OCI-LY7 (cell line): ENCODE results near the gene DENND10. TPM values are rescaled to one million over a fixed set of nuclear protein-coding genes. Genes with fewer than 3 reads are reported as not detected.

ENCODE experiments used
- BruUV-seq: library from RNA; stranded (reverse); fragments of 400-500 nt; replicated peaks from 2 replicates; lab custom pipeline; 2021; lab: Mats Ljungman, UMichigan
- CTCF ChIA-PET: fragments of 300-600 bp; sonication (Branson Sonifier 250); formaldehyde crosslinking; loops from one replicate; lab custom pipeline; 2022; ENCODE audit warnings: antibody characterized with exemption; ENCODE audit not compliant: unreplicated experiment; lab: Charles Lee
- POLR2A ChIA-PET: fragments of 300-600 bp; sonication (Branson Sonifier 250); formaldehyde crosslinking; loops from one replicate; lab custom pipeline; 2022; ENCODE audit warnings: antibody characterized with exemption; lab: Charles Lee
- DNase-seq: peaks from one replicate; pipeline ENCODE4 v3.0.0-alpha.2; 2015; ENCODE audit warnings: low spot score
- H2AFZ ChIP-seq: fragments of 200-600 bp; sonication (generic), shearing (Covaris generic); 2 replicates; pipeline ENCODE4 v1.6.1; 2014; ENCODE audit warnings: mild to moderate bottlenecking, antibody characterized with exemption, low read length, moderate library complexity
- H3K27ac ChIP-seq: fragments of 200-600 bp; sonication (generic); 2 replicates; pipeline ENCODE4 v1.5.1; 2014; ENCODE audit warnings: mixed run types, low read depth, mild to moderate bottlenecking, moderate library complexity, low read length, inconsistent platforms; ENCODE audit not compliant: poor library complexity, severe bottlenecking
- H3K36me3 ChIP-seq: fragments of 200-600 bp; sonication (generic); 2 replicates; pipeline ENCODE4 v1.6.1; 2014; ENCODE audit warnings: mild to moderate bottlenecking, antibody characterized with exemption, low read length, moderate library complexity, mixed read lengths; ENCODE audit not compliant: insufficient read depth
- H3K4me1 ChIP-seq: fragments of 200-600 bp; sonication (generic); 2 replicates; pipeline ENCODE4 v1.5.1; 2014; ENCODE audit warnings: mild to moderate bottlenecking, low read length; ENCODE audit not compliant: insufficient read depth, poor library complexity, severe bottlenecking
- H3K4me2 ChIP-seq: fragments of 200-600 bp; sonication (generic); 2 replicates; pipeline ENCODE4 v1.6.1; 2014; ENCODE audit warnings: mild to moderate bottlenecking, low read length
- H3K4me3 ChIP-seq: fragments of 200-600 bp; sonication (generic); 2 replicates; pipeline ENCODE4 v1.5.1; 2014; ENCODE audit warnings: mild to moderate bottlenecking, low read depth, low read length; ENCODE audit not compliant: poor library complexity, severe bottlenecking
- H3K79me2 ChIP-seq: fragments of 200-600 bp; sonication (generic); 2 replicates; pipeline ENCODE4 v1.6.1; 2016; ENCODE audit warnings: low read depth, mild to moderate bottlenecking, low read length, moderate library complexity, mixed read lengths; ENCODE audit not compliant: insufficient read depth
- H3K9me2 ChIP-seq: fragments of 200-600 bp; sonication (generic); 2 replicates; pipeline ENCODE4 v1.6.1; 2016; ENCODE audit warnings: mild to moderate bottlenecking, low read length, mixed read lengths; ENCODE audit not compliant: insufficient read depth
- H3K9me3 ChIP-seq: fragments of 200-600 bp; sonication (generic); 2 replicates; pipeline ENCODE4 v1.6.1; 2014; ENCODE audit warnings: mild to moderate bottlenecking, mixed run types, low read length, mixed read lengths
- H4K20me1 ChIP-seq: fragments of 200-600 bp; sonication (generic); 2 replicates; pipeline ENCODE4 v1.6.1; 2014; ENCODE audit warnings: mild to moderate bottlenecking, antibody characterized with exemption, low read length, moderate library complexity, mixed read lengths; ENCODE audit not compliant: insufficient read depth
- EZH2phosphoT487 ChIP-seq: fragments of 200-600 bp; sonication (generic); IDR thresholded peaks from 2 replicates; pipeline ENCODE4 v1.6.1; 2018; ENCODE audit warnings: low read depth, borderline replicate concordance, mild to moderate bottlenecking, mixed run types, antibody characterized with exemption, low read length, moderate library complexity, mixed read lengths
- intact Hi-C: fragments of 100-400 bp; cut with micrococcal nuclease; formaldehyde crosslinking; loops from one replicate; pipeline ENCODE4 v1.10.0; 2022; ENCODE audit not compliant: unreplicated experiment
- total RNA-seq, 2 experiments: library from RNA; depleted of rRNA in 1 of 2; stranded (reverse); fragments of >200 nt in 1 of 2; shearing (Covaris generic) in 1 of 2; gene quantifications; 2 replicates each; pipeline ENCODE4 v1.2.3, GENCODE V29; 2014 to 2022
- TF ChIP-seq, protein P1 (sequence below): fragments of 200-600 bp; sonication (generic); conservative IDR thresholded peaks from 2 replicates; pipeline ENCODE4 v1.5.1; 2014; ENCODE audit warnings: mild to moderate bottlenecking, antibody characterized with exemption, low read length, moderate library complexity, mixed read lengths

Gene DENND10
- total RNA-seq, 2 experiments from 2014 or later = 17.8 to 27.1 TPM

DNA sequence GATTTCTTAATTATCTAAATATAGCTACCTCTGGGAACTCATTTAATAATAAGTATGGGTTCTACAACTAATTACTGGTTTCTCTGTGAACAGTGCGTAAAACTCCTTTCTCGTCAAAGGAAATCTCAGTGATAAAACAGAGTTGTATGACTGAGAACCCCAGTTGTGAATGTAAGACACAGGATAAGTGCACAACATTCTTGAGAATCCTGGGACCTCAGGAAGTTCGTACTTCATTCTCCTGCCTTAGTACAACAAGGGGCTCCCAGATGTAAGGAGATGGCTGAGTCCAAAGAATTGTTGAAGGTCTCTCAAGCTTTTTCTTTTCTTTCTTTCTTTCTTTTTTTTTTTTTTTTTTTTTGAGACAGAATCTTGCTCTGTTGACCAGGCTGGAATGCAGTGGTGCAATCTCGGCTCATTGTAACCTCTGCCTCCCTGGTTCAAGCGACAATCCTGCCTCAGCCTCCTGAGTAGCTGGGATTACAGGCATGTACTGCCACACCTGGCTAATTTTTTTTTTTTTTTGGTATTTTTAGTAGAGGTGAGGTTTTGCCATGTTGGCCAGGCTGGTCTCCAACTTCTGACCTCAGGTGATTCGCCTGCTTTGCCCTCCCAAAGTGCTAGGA is 12.5 kb downstream of the DENND10 start:
- Histone ChIP-seq H3K4me2 (no peak overlapping the region), H3K9me3 (no peaks in the 10 kb centered on the region), H2AFZ (no peak overlapping the region), H3K9me2 (no peaks in the 10 kb centered on the region), H3K79me2 (no peaks in the 10 kb centered on the region), H3K4me1 (peaks cover 19% of the 10 kb centered on the region), H4K20me1 (no peaks in the 10 kb centered on the region), H3K36me3 (peaks cover 51% of the 10 kb centered on the region), H3K4me3 (no peak overlapping the region), H3K27ac (no peak overlapping the region)
- intact Hi-C loops = no loop called here
- ChIA-PET POLR2A (interaction anchor here (0.5 to 1.7 kb wide), 4 partner anchors 12 to 122 kb away, joined by 3 to 6 read pairs (median 3); partner anchors contain the start of gene DENND10), CTCF (no interaction called here)
- no TSS peak for BruUV-seq
- no peak for DNase-seq
- TF ChIP-seq, protein P1, sequence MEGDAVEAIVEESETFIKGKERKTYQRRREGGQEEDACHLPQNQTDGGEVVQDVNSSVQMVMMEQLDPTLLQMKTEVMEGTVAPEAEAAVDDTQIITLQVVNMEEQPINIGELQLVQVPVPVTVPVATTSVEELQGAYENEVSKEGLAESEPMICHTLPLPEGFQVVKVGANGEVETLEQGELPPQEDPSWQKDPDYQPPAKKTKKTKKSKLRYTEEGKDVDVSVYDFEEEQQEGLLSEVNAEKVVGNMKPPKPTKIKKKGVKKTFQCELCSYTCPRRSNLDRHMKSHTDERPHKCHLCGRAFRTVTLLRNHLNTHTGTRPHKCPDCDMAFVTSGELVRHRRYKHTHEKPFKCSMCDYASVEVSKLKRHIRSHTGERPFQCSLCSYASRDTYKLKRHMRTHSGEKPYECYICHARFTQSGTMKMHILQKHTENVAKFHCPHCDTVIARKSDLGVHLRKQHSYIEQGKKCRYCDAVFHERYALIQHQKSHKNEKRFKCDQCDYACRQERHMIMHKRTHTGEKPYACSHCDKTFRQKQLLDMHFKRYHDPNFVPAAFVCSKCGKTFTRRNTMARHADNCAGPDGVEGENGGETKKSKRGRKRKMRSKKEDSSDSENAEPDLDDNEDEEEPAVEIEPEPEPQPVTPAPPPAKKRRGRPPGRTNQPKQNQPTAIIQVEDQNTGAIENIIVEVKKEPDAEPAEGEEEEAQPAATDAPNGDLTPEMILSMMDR = no peak
- TF ChIP-seq EZH2phosphoT487 = no peak

DNA sequence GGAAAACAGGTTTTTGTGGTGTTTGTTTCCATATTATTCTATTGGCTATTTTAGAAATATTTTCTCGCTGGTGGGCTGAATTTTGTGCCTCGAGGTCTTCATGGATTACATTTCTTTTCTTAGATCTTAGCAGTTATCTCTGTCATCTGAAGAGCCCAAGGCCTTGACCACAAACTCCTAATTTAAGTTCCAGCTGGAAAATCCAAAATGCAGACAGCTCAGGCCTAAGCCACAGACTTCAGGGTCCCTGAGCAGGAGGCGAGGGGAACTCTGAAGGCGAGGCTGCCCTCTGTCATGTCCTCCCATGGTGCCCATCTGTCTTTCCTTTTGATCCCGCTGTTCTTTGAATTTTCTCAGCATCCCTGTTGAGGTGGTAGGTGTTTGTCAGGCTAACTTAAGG is 14.3 kb downstream of the DENND10 start:
- intact Hi-C loops = no loop called here
- CTCF ChIA-PET = interaction anchor here (1.5 kb wide), 1 partner anchor 13 kb away, joined by 3 read pairs; no protein-coding TSS in a partner anchor
- Histone ChIP-seq H3K79me2 (no peaks in the 10 kb centered on the region), H2AFZ (no peak overlapping the region), H4K20me1 (no peaks in the 10 kb centered on the region), H3K27ac (no peak overlapping the region), H3K9me2 (no peaks in the 10 kb centered on the region), H3K4me2 (no peak overlapping the region), H3K36me3 (peaks cover 54% of the 10 kb centered on the region), H3K4me1 (peaks cover 19% of the 10 kb centered on the region), H3K4me3 (no peak overlapping the region), H3K9me3 (no peaks in the 10 kb centered on the region)
- TF ChIP-seq EZH2phosphoT487 = no peak
- TF ChIP-seq, protein P1 = no peak
- no TSS peak for BruUV-seq
- POLR2A ChIA-PET = interaction anchor here (1.0 to 1.6 kb wide), 3 partner anchors 14 to 17 kb away, joined by 3 to 5 read pairs (median 3); partner anchors contain the start of gene DENND10
- no peak for DNase-seq

DNA sequence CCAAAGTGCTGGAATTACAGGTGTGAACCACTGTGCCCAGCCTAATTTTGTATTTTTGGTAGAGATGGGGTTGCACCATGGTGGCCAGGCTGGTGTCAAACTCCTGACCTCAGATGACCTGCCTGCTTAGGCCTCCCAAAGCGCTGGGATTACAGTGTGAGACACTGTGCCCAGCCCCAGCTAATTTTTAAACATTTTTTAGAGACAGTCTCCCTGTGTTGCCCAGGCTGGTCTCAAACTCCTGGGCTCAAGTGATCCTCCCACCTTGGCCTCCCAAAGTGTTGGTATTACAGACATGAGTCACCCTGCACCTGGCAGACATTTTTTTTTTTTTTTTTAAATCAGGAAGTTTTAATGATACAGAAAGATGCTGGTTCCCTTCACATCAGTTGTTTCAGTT is 15.5 kb downstream of the DENND10 start:
- H3K4me2 ChIP-seq = peak overlapping the region; percentile 71
- DNase-seq = peak; percentile 25
- H3K36me3 ChIP-seq = peaks cover 47% of the 10 kb centered on the region
- peak overlapping the region; percentile 75 for H3K27ac ChIP-seq
- no peaks in the 10 kb centered on the region for H3K9me3 ChIP-seq
- POLR2A ChIA-PET = interaction anchor here (0.6 to 1.6 kb wide), 12 partner anchors 9 to 216 kb away, joined by 3 to 5 read pairs (median 3); partner anchors contain the start of gene DENND10
- H3K4me3 ChIP-seq = no peak overlapping the region
- H3K4me1 ChIP-seq = peaks cover 19% of the 10 kb centered on the region
- CTCF ChIA-PET = interaction anchor here (1.1 to 1.5 kb wide), 2 partner anchors 12 to 19 kb away, joined by 3 read pairs; no protein-coding TSS in a partner anchor
- BruUV-seq = no TSS peak
- H3K9me2 ChIP-seq = no peaks in the 10 kb centered on the region
- H3K79me2 ChIP-seq = no peaks in the 10 kb centered on the region
- no peak overlapping the region for H2AFZ ChIP-seq
- TF ChIP-seq, protein P1 = no peak
- no peak for TF ChIP-seq EZH2phosphoT487
- intact Hi-C loops = no loop called here
- H4K20me1 ChIP-seq = no peaks in the 10 kb centered on the region
